Inflammatory macrophage treated with lipopolysaccharide for 1 hour (primary cell): ENCODE data around the gene GTF3C5.
"Not testable (repeated sequence)": the region's sequence is repeated elsewhere in the genome, so short reads cannot be mapped to it uniquely, and the experiment has no call there.

Experiments used
- DNase-seq, 2 donors: peaks; one replicate each; pipeline ENCODE4 v3.0.0-alpha.2; 2020 to 2022

GTF3C5 gene

DNA sequence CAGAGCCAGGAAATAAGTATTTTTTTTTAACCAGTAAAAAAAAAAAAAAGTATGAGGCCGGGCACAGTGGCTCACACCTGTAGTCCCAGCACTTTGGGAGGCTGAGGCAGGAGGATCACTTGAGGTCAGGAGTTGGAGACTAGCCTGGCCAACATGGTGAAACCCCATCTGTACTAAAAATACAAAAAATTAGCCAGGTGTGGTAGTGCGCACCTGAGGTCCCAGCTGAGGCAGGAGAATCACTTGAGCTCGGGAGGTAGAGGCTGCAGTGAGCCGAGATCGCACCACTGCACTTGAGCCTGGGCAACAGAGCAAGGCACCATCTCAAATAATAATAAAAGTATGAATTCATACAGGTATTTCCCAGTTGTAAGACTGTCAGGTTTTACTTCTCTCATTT, 41.4 kb downstream of the GTF3C5 start:
- not testable (repeated sequence) for DNase-seq

DNA sequence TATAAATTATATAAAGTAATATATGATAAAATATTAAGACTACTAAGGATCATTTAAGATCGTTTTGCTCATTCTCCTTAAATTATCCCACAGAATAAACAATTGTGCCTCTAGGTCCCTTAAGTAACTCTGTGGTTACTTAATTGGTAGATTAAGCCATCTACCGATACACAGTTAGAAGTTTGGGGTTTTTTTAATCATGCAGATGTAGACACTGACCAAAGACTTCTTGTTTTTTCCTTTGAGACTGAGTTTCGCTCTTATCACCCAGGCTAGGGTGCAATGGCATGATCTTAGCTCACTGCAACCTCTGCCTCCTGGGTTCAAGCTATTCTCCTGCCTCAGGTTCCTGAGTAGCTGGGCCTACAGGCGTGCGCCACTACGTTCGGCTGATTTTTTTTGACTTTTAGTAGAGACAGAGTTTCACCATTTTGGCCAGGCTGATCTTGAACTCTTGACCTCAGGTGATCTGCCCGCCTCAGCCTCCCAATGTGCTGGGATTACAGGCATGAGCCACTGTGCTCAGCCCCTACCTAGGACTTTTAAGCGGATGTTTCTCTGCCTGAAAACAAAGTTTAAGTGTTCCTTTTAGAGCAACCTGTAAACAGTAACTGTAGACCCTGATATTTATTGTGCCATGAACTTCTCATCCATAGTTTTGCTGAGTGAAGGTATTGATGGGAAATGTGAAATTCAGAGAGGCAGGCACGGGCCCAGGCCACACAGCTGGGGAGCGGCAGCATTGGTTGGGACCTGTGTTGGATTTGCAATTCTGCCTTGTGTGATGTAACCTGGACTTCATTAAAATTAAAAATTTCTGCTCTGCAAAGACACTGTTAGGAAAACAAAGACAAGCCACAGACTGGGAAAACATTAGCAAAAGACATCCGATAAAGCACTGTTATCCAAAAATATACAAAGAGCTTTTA, 42.6 kb downstream of the GTF3C5 start:
- DNase-seq, result peak; percentile 5 to 7

DNA sequence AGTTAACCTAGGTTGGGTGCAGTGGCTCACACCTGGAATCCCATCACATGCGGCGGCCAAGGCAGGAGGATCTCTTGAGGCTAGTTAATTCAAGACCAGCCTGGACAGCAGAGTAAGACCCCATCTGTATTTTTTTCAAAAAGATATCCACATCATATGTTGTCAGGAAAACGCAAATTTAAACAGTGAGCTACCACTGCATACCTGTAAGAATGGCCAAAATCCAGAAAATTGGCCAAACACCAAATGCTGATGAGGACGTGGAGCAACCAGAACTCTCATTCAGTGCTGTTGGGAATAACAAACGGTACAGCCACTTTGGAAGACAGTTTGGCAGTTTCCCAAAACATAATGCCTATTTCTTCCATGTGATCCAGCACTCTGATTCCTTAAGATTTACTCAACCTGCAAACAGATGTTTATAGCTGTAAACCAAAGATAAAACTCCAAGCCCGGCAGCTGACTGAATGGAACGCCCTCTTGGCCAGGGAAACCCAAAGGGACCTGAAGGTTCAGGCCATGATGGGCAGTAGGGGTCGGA, 43.4 kb downstream of the GTF3C5 start:
- DNase-seq, result no peak

DNA sequence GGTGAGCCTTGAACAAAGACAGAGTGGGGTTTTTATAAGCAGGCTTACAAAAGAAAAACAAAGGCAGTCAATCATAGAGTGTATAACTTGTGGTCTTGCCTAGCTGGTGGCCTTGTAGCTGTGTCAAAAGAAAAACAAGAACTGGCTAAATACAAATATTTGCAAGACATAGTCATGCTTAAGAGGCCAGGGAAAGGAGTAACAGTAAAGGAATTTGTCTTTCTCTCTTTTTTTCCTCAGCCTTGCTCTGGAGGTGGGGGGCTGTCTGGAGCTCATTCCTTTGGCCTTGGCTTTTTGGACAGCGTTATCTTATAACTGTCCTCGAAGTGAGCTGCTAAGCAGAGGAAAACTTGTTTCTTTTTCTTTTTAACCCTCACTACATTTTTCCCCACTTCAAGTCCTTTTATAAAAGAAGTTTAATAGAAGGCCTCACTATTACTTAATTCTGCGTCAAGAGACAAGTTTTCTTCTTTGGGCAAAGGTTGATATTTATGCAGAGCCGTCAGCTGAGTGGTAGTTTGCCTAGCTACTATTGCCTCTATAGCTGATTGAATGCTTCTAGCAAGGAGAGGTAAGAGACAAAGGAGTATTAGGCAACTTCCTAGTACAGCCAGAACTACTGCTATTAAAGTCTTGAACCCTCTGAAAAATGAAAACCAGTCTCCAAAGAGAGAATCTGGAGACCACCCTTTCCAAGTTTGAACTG, 45.3 kb downstream of the GTF3C5 start:
- no peak for DNase-seq

DNA sequence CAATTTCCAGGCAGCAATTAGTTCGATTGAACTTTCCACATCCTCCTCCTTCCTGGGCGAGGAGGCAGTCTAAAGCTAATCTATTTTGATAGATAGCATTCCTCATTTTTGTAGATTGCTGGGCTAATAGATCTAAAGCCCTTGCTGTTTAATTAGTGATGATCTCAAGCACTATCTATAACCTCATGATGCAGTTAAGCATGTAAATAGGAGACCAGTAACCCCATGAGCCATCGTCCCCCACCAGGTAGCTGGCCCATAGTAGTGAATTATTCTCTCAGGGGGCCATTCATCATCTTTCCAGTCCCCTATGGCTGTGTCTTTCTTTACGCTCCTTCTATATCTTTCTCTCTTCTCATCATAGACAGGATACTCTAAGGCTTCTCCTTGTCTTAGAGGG, 45.9 kb downstream of the GTF3C5 start:
- no peak for DNase-seq

DNA sequence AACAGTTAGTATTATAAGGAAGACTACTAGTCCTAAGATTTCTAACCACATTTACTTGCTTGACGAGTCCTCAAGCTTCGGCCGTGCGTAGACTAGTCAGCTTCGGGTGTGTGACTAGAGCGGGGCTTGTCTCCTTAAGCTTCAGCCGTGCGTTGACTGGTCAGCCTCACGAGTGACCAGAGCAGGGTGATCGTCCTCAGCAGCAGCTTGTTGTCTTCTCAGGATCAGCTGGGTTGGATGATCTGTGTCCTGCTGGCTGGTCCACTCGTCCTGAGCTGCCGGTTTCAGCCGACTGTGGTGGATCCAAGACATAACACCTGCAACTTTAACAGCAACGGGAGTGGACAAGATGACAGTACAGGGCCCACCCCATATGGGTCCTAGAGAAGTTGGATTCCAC, 47.7 kb downstream of the GTF3C5 start:
- DNase-seq, result no peak

DNA sequence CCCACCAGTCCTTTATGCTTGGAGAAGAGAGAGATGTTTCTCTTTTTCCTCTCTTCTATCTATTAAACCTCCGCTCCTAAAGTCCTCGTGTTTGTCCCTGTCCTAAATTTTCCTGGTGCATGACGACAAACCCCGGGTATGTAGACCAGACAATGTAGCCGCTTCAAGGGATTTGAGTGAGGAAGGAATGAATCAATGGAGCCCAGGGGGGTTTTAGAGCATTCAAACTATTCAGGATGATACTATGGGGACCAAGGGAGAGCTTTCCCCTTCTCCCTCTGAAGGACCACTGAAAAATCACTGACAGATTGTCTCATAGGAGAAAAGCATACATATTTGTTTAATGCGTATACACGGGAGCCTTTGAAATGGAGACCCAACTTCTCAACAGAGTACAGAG, 49.4 kb downstream of the GTF3C5 start:
- DNase-seq, result no peak

DNA sequence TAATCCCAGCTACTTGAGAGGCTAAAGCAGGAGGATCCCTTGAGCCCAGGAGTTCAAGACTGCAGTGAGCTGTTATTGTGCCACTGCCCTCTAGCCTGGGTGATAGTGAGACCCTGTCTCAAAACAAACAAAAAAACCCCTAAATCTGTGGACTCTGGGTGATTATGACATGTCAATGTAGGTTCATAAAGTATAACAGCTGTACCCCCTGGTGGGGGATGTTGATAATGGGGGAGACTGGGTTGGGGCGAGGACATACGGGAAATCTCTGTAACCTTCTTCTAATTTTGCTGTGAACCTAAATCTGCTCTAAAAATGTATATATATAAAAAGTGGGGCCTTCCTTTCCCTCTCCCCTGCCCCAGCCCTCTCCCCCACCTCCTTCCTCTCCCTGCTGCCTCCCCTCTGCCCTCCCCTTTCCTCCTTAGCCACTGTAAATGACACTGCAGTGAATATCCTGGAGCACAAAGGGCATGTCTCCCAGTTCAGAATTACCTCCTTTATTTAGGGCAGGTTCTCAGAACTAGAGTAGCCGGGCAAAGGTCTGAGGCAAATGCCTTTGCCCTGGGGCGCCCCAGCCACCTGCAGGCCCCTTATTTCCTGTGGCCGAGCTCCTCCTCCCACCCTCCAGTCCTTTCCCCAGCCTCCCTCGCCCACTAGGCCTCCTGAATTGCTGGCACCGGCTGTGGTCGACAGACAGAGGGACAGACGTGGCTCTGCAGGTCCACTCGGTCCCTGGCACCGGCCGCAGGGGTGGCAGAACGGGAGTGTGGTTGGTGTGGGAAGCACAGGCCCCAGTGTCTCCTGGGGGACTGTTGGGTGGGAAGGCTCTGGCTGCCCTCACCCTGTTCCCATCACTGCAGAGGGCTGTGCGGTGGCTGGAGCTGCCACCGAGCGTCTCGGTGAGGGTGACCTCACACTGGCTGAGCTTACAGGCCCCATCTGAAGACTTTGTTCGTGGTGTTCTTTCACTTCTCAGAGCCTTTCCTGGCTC, 50.3 kb downstream of the GTF3C5 start:
- DNase-seq, result not testable (repeated sequence)

DNA sequence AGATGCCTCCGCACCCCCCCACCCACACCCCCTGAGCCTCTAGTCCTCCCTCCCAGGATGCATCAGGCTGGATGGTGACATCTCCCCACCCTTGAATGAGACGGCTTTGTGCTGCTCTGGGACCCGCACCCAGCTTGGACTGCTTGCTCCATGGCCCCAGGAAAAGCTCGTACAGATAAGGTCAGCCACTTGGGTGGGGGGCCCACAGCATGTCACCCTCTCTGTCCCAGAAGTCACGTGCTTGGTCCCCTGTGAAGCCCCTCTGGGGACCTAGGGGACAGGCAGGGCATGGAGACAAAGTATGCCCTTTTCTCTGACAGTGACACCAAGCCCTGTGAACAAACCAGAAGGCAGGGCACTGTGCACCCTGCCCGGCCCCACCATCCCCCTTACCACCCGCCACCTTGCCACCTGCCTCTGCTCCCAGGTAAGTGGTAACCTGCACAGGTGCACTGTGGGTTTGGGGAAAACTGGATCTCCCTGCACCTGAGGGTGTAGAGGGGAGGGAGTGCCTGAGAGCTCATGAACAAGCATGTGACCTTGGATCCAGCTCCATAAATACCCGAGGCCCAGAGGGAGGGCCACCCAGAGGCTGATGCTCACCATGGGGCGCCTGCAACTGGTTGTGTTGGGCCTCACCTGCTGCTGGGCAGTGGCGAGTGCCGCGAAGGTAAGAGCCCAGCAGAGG, 51.3 kb downstream of the GTF3C5 start:
- not testable (repeated sequence) for DNase-seq

DNA sequence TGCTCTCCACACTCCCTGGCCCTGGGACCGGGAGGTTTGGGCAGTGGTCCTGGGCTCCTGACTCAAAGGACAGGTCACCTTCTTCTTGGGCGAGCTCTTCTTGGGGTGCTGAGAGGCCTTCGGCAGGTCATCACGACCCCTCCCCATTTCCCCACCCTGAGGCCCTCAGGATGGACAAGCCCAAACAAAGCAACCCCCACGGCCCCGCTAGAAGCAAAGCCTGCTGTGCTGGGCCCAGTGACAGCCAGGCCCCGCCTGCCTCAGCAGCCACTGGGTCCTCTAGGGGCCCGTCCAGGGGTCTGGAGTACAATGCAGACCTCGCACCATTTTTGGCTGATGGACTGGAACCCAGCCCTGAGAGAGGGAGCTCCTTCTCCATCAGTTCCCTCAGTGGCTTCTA, 52.9 kb downstream of the GTF3C5 start:
- DNase-seq, result not testable (repeated sequence)

DNA sequence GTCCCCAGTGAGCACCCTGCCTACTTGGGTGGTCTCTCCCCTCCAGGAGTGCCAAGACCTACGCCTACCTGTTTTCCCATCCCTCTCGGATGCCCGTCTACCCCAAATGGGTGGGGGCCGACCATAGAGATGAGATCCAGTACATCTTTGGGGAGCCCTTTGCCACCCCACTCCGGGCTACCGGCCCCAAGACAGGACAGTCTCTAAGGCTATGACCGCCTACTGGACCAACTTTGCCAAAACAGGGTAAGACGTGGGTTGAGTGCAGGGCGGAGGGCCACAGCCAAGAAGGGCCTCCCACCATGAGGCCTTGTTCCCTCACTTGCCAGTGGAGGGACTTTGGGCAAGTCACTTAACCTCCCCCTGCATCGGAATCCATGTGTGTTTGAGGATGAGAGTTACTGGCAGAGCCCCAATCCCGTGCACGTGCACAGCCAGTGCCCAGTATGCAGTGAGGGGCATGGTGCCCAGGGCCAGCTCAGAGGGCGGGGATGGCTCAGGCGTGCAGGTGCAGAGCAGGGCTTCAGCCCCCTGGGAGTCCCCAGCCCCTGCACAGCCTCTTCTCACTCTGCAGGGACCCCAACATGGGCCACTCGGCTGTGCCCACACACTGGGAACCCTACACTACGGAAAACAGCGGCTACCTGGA, 55.5 kb downstream of the GTF3C5 start:
- DNase-seq, result not testable (repeated sequence)

DNA sequence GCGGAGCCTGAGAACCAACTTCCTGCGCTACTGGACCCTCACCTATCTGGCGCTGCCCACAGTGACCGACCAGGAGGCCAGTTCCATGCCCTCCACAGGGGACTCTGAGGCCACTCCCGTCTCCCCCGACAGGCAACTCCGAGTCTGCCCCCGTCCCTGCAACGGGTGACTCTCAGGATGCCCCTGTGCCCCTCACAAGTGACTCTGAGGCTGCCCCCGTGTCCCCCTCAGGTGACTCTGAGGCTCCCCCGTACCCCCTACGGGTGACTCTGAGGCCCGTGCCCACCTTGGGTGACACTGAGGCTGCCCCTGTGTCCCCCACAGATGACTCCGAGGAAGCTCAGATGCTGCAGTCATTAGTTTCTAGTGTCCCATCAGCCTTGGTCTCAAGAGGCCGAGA, 56.1 kb downstream of the GTF3C5 start:
- DNase-seq, result no peak

DNA sequence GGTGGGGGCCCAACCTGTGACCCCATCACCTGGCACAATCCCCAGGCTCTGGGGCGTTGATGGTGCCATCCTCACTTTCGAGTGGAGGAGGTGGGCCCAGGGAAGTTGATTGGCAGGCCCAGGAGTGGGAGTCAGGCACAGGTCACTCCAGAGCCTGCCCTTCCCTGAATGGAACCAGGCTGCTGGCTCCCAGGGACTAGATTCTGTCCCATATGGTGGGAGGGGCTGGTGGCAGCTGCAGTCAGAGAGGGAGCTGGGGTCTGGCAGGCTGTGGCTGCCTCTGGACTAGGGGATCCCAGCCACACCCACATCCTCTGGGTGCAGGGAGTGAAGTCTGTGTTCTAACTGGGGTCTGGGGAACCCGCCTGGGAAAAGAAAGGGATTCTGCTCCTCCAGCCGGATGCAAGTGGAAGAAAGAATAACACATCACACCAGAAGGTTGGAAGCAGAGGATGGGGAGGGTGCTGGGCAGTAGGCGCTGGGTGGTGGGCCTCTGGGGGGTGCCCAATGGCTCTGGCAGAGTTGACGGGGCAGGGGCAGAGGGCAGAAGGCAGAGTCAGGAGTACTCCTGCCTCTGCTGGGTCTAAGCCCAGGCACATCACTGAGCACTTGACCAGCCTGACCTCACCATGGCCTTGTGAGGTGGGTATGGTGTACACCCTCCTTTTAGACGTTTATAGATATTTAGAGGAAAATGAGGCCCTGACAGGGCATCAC, 56.8 kb downstream of the GTF3C5 start:
- DNase-seq, result no peak

DNA sequence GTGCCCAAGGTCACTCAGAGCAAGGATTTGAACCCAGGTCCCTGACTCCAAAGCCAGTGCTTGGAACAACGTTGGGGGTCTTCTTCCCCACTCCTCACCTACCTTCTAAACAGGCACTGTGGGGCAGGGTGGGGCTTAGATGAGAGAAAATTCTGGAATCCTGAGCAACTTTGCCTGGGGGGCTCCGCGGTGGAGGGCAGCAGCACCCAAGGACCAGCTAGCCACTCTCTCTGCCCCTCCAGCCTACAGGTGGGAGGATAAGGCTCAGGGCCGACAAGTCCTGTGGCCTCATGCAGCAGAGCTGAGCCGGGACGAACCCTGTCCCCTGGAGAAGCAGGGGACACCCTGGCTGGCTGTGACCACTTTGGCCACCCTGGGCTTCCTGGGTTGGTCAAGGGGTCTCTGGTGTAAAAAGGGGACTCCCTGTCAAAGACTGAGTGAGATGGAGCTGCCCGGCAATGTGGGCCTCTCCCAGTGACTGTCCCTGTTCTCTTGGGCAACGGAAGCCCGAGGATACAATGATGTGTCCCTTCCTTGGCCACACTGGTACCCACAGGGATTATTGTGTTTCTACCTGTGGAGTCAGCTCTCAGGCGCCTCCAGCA, 57.5 kb downstream of the GTF3C5 start:
- no peak for DNase-seq

DNA sequence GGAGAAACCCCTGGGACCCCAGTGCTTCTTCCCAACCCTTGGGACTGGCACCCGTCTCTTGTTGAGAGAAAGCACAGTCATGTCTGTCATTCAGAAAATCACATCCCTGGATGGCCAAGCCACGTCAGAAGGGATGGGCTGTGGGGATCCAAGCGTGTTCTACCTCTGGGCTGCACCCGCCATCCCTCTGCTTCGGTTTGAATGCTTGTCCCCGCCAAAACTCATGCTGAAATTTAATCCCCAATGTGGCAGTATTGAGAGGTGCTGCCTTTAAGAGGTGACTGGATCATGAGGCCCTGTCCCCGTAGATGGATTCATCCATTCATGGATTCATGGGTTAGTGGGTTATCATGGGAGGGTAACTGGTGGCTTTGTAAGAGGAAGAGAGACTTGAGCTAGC, 58.0 kb downstream of the GTF3C5 start:
- no peak for DNase-seq

DNA sequence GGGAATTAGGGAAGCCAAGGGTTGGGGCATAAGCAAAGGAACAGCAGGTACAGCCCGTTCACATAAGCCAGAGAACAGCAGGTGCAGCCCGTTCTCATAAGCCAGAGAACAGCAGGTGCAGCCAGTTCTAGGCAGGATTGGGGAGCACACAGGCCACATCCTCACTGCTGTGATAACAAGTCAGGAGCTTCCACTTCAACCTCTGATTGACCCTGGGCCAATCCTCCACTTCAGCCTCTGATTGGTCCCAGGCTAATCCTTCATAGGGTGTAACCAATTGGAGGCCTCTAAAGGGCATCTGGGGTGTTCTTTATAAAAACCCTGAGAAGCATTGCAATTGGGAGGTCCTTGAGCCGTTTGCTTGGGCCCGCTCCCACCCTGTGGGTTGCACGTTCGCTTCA, 58.5 kb downstream of the GTF3C5 start:
- DNase-seq, result peak in 1 of 2 donors; percentile 10

DNA sequence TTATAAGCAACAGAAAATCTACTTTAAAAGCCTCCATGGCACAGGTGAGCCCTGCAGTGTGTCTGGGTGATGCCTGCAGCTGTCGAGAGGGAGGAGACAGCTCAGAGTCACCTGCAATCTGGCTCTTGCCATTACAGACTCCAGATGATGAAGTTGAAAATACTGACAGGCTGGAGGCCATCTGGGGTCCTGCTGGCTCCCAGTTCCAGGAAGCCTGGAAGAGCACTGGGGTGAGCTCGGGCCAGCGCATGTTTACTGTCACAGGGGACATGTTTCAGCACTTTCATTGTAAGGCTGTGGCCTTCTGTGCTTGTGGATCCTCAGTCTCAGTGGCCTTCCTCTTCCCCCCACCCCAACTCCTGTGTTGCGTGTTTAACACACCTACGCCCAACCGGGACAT, 59.4 kb downstream of the GTF3C5 start:
- DNase-seq, result no peak

DNA sequence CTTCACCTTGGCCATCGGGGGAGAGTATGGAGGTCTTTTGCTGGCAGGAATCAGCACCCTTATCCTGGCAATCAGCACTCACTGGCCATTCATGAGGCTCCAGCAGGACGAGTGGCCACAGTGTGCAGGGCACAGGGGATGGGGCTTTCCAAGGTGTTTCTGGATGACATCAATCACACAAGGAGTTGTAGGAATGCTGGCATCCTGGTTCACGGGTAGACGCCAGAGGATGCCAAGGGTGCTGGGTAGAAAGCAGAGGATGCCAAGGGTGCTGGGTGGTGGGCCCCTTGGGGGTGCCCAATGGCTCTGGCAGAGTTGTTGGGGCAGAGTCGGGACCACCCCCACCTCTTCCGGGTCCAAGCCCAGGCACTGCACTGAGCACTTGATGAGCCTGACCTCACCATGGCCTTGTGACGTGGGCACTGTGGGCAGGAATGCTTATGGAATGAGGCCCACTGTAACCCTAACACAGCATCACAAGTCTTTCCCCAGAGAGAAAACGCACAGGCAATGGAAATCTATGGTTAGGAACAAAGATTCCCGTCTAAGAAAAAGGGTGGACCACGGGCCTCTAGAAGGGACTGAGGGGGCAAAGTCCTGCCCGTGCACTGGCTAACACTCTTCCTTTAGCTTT, 60.1 kb downstream of the GTF3C5 start:
- no peak for DNase-seq

DNA sequence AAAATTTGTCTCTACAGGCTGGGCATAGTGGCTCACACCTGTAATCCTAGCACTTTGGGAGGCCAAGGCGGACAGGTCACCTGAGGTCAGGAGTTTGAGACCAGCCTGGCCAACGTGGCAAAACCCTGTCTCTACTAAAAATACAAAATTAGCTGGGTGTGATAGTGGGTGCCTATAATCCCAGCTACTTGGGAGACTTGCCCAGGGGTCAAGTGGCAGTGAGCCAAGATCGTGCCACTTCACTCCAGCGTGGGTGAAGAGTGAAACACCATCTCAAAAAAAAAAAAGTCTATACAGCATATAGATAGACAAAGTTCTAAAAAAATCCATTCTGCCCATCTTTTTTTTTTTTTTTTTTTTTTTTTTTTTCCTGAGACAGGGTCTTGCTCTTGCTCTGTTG, 63.6 kb downstream of the GTF3C5 start:
- DNase-seq, result not testable (repeated sequence)
